A549 (cell line): Measurements from ENCODE around the gene USP24. TPM values are rescaled to one million over a fixed set of nuclear protein-coding genes. Genes with fewer than 3 reads are reported as not detected.
"Not testable (repeated sequence)": the region's sequence is repeated elsewhere in the genome, so short reads cannot be mapped to it uniquely, and the experiment has no call there.

ENCODE experiments used
- ATAC-seq, 2 experiments: fragments of 200-7000 bp in 1 of 2; fragments of >200 bp in 1 of 2; cut with Nextera tagmentation in 1 of 2; cut with Tn5 transposase in 1 of 2; 3 replicates each; pipeline versions ENCODE4 v1.8.0 to v1.9.1; 2018 to 2020; ENCODE audit warnings: mild to moderate bottlenecking in 1 of 2, moderate library complexity in 1 of 2
- CTCF ChIA-PET: fragments of 300-600 bp; sonication (Branson Sonifier 250); formaldehyde crosslinking; extraction: SDS; loops from one replicate; lab custom pipeline; 2021; ENCODE audit warnings: antibody characterized with exemption, inconsistent platforms; lab: Yijun Ruan, JAX
- POLR2A ChIA-PET: fragments of 350-600 bp; formaldehyde crosslinking; extraction: SDS; loops from one replicate; lab custom pipeline; 2021; ENCODE audit warnings: antibody characterized with exemption, inconsistent platforms; lab: Yijun Ruan, JAX
- DNase-seq, 2 experiments: peaks; one replicate each; pipeline versions ENCODE4 v3.0.0 to v3.0.0-alpha.2; 2011 to 2016; ENCODE audit warnings: low read depth in 1 of 2, low spot score in 1 of 2
- FAIRE-seq: peaks from 2 replicates; lab custom pipeline; 2011; peaks lifted over from hg19 to GRCh38; lab: Jason Lieb, UNC
- H3K27ac ChIP-seq, 2 experiments: fragments of >200 bp; sonication (Bioruptor Twin); formaldehyde crosslinking; 3 replicates each; pipeline ENCODE4 v1.5.1; 2016 to 2017
- H3K4me1 ChIP-seq: fragments of >200 bp; sonication (Bioruptor Twin); formaldehyde crosslinking; 3 replicates; pipeline ENCODE4 v1.6.1; 2016
- H3K4me2 ChIP-seq: fragments of >200 bp; sonication (Bioruptor Twin); formaldehyde crosslinking; 3 replicates; pipeline ENCODE4 v1.6.1; 2016
- H3K4me3 ChIP-seq: fragments of >200 bp; sonication (Bioruptor Twin); formaldehyde crosslinking; 3 replicates; pipeline ENCODE4 v1.5.1; 2016
- H3K9me3 ChIP-seq: fragments of >200 bp; sonication (Bioruptor Twin); formaldehyde crosslinking; 3 replicates; pipeline ENCODE4 v1.6.1; 2016
- CBX8 ChIP-seq: fragments of 200-600 bp; sonication (generic); IDR thresholded peaks from 2 replicates; pipeline ENCODE4 v1.6.1; 2016
- ESRRA ChIP-seq: fragments of 150-350 bp; IDR thresholded peaks from 2 replicates; pipeline ENCODE4 v1.6.1; 2014; ENCODE audit warnings: mild to moderate bottlenecking, low read length, borderline replicate concordance
- HOXB13 ChIP-seq: fragments of 250-450 bp; sonication (Bioruptor Pico); IDR thresholded peaks from 2 replicates; pipeline ENCODE4 v1.5.0; 2020; ENCODE audit warnings: low read depth, mild to moderate bottlenecking, moderate library complexity
- NPAS2 ChIP-seq: fragments of 250-450 bp; sonication (Bioruptor Pico); IDR thresholded peaks from 2 replicates; pipeline ENCODE4 v1.8.0; 2022; ENCODE audit warnings: mild to moderate bottlenecking, moderate library complexity, borderline replicate concordance
- POLR2A ChIP-seq: IDR thresholded peaks from 2 replicates; pipeline ENCODE4 v1.6.1; 2012; ENCODE audit warnings: mild to moderate bottlenecking, low read length
- RAD21 ChIP-seq, 2 experiments: fragments of >200 bp in 1 of 2; sonication (Bioruptor Twin) in 1 of 2; formaldehyde crosslinking in 1 of 2; IDR thresholded peaks in 1 of 2; conservative IDR thresholded peaks in 1 of 2; 2 replicates in 1 of 2; 3 replicates in 1 of 2; pipeline ENCODE4 v1.6.1; 2012 to 2018; ENCODE audit warnings: inconsistent platforms in 1 of 2
- SMC3 ChIP-seq: fragments of >200 bp; sonication (Bioruptor Twin); formaldehyde crosslinking; IDR thresholded peaks from 3 replicates; pipeline ENCODE4 v1.6.1; 2018; ENCODE audit warnings: inconsistent platforms
- SREBF2 ChIP-seq: fragments of 450-650 bp; IDR thresholded peaks from 2 replicates; pipeline ENCODE4 v1.6.1; 2014; ENCODE audit warnings: mild to moderate bottlenecking, moderate library complexity
- TFCP2L1 ChIP-seq: fragments of 250-450 bp; sonication (Bioruptor Pico); IDR thresholded peaks from 2 replicates; pipeline ENCODE4 v1.5.0; 2021; ENCODE audit warnings: mild to moderate bottlenecking
- ZFP36 ChIP-seq: fragments of 450-650 bp; IDR thresholded peaks from 2 replicates; pipeline ENCODE4 v1.6.1; 2014; ENCODE audit warnings: borderline replicate concordance; ENCODE audit not compliant: partially characterized antibody
- WGBS: methylation state at CpG from one replicate; pipeline ENCODE4 v1.1.6; 2017; ENCODE audit errors: missing lambda C conversion rate; 5-methylcytosine and 5-hydroxymethylcytosine counted together
- polyA plus RNA-seq, 4 experiments: library from polyadenylated mRNA; depleted of rRNA in 3 of 4; stranded (reverse); fragments of >200 nt; fragmentation: RNase III in 1 of 4; extraction: RNeasy Plus Mini Kit Qiagen cat#74134 plus additional on column Dnase treatment in 1 of 4; gene quantifications; 2 replicates in 3 of 4; 3 replicates in 1 of 4; pipeline ENCODE4 v1.2.3, GENCODE V29; 2011 to 2017
- TF ChIP-seq, protein P1 (sequence below): fragments of >200 bp; sonication (Bioruptor Twin); formaldehyde crosslinking; IDR thresholded peaks from 3 replicates; pipeline ENCODE4 v1.5.1; 2016
- TF ChIP-seq, protein P2 (sequence below): fragments of 200-600 bp; sonication (generic); IDR thresholded peaks from 2 replicates; pipeline ENCODE4 v1.6.1; 2016; ENCODE audit warnings: antibody characterized with exemption, mild to moderate bottlenecking, moderate library complexity
- TF ChIP-seq, protein P3 (sequence below): fragments of 250-450 bp; sonication (Bioruptor Pico); IDR thresholded peaks from 2 replicates; pipeline ENCODE4 v1.5.0; 2021; ENCODE audit warnings: mild to moderate bottlenecking, moderate library complexity, borderline replicate concordance

The USP24 gene
- polyA plus RNA-seq, 2 of the 4 experiments (the other 2 are of a cell fraction) = 14.7 to 21.7 TPM

DNA sequence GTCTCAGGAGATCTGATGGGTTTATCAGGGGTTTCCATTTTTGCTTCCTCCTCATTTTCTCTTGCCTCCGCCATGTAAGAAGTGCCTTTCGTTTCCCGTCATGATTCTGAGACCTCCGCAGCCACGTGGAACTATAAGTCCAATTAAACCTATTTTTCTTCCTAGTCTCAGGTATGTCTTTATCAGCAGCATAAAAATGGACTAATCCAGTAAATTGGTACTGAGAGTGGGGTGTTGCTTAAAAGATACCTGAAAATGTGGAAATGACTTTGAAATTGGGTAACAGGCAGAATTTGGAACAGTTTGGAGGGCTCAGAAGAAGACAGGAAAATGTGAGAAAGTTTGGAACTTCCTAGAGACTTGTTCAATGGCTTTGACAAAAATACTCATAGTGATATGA lies 184.1 kb downstream of the USP24 start:
- CTCF ChIA-PET = interaction anchor here (1.7 kb wide), 1 partner anchor 9 kb away, joined by 4 read pairs; no protein-coding TSS in a partner anchor
- peaks cover 10% of the 10 kb centered on the region for H3K4me1 ChIP-seq
- DNase-seq, H3K4me2 ChIP-seq, H3K27ac ChIP-seq, FAIRE-seq, H3K4me3 ChIP-seq, H3K9me3 ChIP-seq, ATAC-seq, POLR2A ChIA-PET: not testable (repeated sequence)
- 95% methylated on average over 5 of the region's 5 CpGs for WGBS

DNA sequence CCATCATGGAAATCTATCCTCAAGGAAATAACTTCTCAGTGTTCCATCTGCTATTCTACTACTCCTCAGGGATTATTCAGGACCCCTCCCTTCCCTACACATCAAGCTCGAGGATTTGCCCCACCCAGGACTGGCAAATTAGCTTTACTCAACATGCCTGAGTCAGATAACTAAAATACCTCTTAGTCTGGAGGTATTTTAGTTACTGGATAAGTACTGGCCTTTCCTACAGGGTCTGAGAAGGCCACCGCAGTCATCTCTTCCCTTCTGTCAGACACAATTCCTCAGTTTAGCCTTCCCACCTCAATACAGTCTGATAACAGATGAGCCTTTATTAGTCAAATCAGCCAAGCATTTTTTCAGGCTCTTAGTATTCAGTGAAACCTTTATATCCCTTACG lies 188.5 kb downstream of the USP24 start:
- H3K4me1 ChIP-seq, H3K4me3 ChIP-seq, POLR2A ChIA-PET, CTCF ChIA-PET, H3K27ac ChIP-seq, ATAC-seq, H3K9me3 ChIP-seq, DNase-seq, FAIRE-seq, H3K4me2 ChIP-seq: not testable (repeated sequence)
- 73% methylated on average over 3 of the region's 3 CpGs for WGBS

DNA sequence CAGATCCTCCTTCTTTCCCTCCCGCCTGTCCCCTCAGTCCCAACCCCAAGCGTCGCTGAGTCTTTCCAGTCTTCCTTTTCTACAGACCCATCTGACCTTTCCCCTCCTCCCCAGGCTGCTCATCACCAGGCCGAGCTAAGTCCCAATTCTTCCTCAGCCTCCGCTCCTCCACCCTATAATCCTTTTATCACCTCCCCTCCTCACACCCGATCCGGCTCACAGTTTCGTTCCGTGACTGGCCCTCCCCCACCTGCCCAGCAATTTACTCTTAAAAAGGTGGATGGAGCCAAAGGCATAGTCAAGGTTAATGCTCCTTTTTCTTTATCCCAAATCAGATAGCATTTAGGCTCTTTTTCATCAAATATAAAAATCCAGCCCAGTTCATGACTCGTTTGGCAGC lies 191.0 kb downstream of the USP24 start:
- CTCF ChIA-PET = not testable (repeated sequence)

DNA sequence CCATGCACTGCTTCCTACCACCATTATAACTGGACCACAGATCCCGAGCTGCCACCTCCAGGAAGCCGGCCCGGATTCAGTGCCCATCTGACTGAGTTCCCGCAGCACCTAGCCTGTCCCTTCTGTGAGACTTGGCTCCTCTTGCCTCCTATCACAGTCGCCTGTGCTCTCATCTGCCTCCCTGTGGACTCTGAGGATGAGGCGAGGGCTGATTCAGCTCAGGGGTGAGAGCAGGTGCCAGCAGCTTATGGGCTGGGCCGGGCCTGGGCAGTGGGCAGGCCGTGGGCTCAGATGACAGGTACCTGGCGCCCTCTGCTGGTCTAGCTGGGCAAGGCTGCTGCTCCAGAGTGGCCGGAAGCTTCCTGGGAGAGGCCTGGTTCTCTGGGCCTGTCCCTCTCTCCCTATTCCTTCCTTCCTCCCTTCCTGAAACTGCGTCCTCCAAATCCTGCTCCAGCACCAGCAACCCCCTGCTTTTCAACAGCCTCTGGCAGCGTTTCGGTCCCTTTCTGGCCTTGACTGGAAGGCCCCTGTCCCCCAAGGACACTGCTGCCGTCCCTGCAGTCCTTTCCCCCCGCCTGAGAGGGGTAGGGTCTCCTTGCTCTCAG lies 193.1 kb downstream of the USP24 start:
- ATAC-seq (peak; percentile 99 to 100), FAIRE-seq (no peak), DNase-seq (peak; percentile 83 to 87)
- TF ChIP-seq RAD21 (conservative IDR thresholded peaks at IDR 0.05 in 1 of 2, IDR thresholded peaks at IDR 0.05 in 1 of 2) (peak; percentile 77), ZFP36 (peak; percentile 96), SMC3 (peak; percentile 67)
- TF ChIP-seq, protein P1, sequence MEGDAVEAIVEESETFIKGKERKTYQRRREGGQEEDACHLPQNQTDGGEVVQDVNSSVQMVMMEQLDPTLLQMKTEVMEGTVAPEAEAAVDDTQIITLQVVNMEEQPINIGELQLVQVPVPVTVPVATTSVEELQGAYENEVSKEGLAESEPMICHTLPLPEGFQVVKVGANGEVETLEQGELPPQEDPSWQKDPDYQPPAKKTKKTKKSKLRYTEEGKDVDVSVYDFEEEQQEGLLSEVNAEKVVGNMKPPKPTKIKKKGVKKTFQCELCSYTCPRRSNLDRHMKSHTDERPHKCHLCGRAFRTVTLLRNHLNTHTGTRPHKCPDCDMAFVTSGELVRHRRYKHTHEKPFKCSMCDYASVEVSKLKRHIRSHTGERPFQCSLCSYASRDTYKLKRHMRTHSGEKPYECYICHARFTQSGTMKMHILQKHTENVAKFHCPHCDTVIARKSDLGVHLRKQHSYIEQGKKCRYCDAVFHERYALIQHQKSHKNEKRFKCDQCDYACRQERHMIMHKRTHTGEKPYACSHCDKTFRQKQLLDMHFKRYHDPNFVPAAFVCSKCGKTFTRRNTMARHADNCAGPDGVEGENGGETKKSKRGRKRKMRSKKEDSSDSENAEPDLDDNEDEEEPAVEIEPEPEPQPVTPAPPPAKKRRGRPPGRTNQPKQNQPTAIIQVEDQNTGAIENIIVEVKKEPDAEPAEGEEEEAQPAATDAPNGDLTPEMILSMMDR = peak; percentile 79
- TF ChIP-seq, protein P2, sequence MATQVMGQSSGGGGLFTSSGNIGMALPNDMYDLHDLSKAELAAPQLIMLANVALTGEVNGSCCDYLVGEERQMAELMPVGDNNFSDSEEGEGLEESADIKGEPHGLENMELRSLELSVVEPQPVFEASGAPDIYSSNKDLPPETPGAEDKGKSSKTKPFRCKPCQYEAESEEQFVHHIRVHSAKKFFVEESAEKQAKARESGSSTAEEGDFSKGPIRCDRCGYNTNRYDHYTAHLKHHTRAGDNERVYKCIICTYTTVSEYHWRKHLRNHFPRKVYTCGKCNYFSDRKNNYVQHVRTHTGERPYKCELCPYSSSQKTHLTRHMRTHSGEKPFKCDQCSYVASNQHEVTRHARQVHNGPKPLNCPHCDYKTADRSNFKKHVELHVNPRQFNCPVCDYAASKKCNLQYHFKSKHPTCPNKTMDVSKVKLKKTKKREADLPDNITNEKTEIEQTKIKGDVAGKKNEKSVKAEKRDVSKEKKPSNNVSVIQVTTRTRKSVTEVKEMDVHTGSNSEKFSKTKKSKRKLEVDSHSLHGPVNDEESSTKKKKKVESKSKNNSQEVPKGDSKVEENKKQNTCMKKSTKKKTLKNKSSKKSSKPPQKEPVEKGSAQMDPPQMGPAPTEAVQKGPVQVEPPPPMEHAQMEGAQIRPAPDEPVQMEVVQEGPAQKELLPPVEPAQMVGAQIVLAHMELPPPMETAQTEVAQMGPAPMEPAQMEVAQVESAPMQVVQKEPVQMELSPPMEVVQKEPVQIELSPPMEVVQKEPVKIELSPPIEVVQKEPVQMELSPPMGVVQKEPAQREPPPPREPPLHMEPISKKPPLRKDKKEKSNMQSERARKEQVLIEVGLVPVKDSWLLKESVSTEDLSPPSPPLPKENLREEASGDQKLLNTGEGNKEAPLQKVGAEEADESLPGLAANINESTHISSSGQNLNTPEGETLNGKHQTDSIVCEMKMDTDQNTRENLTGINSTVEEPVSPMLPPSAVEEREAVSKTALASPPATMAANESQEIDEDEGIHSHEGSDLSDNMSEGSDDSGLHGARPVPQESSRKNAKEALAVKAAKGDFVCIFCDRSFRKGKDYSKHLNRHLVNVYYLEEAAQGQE = no peak
- no peaks in the 10 kb centered on the region for H3K9me3 ChIP-seq
- no peaks in the 10 kb centered on the region for H3K4me1 ChIP-seq
- no peak overlapping the region for H3K4me2 ChIP-seq
- ChIA-PET CTCF (interaction anchor here (0.6 to 3.3 kb wide), 34 partner anchors 8 to 1162 kb away, joined by 3 to 41 read pairs (median 4); no protein-coding TSS in a partner anchor), POLR2A (interaction anchor here (1.1 kb wide), 1 partner anchor 72 kb away, joined by 8 read pairs; no protein-coding TSS in a partner anchor)
- WGBS = 48% methylated on average over 13 of the region's 15 CpGs
- no peak overlapping the region for H3K4me3 ChIP-seq
- H3K27ac ChIP-seq = peak overlapping the region; percentile 50 to 81; a peak in 4 of 6 replicates

More for the DNA sequence above, 191.0 kb downstream of the USP24 start:
- H3K9me3 ChIP-seq, H3K4me3 ChIP-seq, POLR2A ChIA-PET, H3K4me2 ChIP-seq, H3K27ac ChIP-seq, DNase-seq, H3K4me1 ChIP-seq, ATAC-seq, FAIRE-seq: not testable (repeated sequence)
- WGBS = 82% methylated on average over 10 of the region's 10 CpGs

DNA sequence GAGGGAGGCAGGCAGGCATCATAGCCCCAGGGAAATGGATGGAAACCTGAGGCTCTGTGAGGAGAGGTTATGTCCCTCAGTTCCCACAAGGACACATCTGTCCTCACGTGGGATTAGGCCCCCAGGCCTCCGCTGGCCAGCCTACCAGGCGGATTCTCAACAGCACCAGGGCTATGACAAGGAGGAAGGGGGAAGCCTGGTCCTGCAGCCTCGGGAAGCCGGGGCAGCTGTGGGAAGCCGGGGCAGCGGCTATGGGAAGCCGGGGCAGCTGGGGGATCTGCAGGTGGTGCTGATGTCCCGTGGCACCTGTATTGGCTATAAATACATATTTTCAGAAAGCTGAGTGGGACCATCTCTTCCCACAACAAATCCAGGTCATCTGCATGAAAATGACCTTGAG lies 196.8 kb downstream of the USP24 start:
- Histone ChIP-seq H3K27ac (no peak overlapping the region), H3K4me3 (no peak overlapping the region), H3K9me3 (no peaks in the 10 kb centered on the region), H3K4me2 (no peak overlapping the region), H3K4me1 (no peaks in the 10 kb centered on the region)
- ATAC-seq (no peak), DNase-seq (no peak), FAIRE-seq (no peak)
- WGBS = 71% methylated on average over 7 of the region's 9 CpGs
- no peak for TF ChIP-seq ESRRA
- TF ChIP-seq NPAS2 = no peak
- TF ChIP-seq, protein P3, sequence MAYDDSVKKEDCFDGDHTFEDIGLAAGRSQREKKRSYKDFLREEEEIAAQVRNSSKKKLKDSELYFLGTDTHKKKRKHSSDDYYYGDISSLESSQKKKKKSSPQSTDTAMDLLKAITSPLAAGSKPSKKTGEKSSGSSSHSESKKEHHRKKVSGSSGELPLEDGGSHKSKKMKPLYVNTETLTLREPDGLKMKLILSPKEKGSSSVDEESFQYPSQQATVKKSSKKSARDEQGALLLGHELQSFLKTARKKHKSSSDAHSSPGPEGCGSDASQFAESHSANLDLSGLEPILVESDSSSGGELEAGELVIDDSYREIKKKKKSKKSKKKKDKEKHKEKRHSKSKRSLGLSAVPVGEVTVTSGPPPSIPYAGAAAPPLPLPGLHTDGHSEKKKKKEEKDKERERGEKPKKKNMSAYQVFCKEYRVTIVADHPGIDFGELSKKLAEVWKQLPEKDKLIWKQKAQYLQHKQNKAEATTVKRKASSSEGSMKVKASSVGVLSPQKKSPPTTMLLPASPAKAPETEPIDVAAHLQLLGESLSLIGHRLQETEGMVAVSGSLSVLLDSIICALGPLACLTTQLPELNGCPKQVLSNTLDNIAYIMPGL (CRISPR knock-in tag) = no peak
- TF ChIP-seq TFCP2L1 = no peak
- TF ChIP-seq SREBF2 = no peak
- no peak for TF ChIP-seq HOXB13 (CRISPR knock-in tag)
- no peak for TF ChIP-seq CBX8
- no peak for TF ChIP-seq POLR2A
- TF ChIP-seq SMC3 = no peak
- CTCF ChIA-PET = interaction anchor here (0.6 to 2.9 kb wide), 5 partner anchors 22 to 89 kb away, joined by 3 to 16 read pairs (median 8); no protein-coding TSS in a partner anchor
- POLR2A ChIA-PET = no interaction called here
